COR-L47 (cell line): ENCODE measurements around the gene OSBPL2.

Experiments
- DNase-seq: peaks from one replicate; lab custom pipeline; 2025; lab: John Stamatoyannopoulos, UW

Gene OSBPL2

DNA sequence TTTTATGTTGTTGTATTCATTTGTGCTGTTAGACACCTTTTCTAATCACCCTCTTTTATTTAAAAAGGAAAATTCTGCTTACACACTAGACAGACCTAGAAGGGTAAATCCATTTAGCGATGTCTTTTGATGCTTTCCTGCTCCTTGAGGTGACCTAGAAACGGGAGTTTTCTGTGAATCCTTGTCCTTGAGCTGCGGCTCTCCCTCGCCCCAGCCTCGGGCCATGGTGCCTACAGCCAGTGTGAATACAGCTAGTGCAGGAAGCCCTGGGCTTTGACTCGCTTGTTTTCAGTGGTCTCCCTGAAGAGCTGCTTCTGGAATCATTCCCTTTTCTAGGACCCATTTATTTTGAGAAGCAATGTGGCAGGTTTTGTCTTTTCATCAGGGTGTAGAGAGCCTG, 46.8 kb downstream of the OSBPL2 start:
- no peak for DNase-seq

DNA sequence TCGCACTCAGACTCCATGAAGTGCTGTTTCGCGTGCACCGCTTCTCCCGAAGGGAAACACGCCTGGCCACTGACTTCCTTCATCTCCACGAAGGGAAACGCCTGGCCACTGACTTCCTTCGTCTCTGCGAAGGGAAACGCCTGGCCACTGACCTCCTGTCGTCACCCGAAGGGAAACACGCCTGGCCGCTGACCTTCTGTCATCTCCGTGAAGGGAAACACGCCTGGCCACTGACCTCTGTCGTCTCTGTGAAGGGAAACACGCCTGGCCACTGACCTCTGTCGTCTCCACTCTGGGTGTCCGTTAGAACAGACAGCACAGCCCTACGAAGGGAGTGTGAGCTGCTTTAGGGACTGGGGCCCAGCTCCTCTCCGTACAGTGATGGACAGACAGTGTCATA, 47.4 kb downstream of the OSBPL2 start:
- DNase-seq = no peak

DNA sequence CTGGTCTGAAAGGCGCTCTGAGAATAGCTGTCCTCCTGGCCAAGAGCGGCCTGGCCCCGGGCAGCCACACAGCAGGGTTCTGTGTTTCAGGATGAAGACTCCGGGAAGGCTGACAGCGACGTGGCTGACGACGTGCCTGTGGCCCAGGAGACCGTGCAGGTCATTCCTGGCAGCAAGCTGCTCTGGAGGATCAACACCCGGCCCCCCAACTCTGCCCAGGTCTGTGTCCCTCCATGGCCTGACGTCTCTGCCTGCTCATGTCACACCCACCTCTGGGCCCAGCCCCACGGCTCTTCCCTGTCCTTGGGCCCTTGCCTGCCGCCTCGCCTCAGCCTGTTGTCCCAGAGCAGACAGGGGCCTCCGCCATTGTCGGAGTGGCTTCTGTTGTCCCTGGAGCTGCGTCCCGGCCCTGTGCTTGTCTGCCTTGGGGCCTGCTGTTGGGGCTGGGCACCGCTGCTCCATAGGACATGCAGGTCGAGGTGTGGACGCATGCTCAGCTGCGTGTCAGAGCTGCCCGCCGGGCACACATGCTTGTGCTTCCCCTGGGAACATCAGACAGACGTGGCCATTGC, 48.3 kb downstream of the OSBPL2 start:
- DNase-seq = no peak

DNA sequence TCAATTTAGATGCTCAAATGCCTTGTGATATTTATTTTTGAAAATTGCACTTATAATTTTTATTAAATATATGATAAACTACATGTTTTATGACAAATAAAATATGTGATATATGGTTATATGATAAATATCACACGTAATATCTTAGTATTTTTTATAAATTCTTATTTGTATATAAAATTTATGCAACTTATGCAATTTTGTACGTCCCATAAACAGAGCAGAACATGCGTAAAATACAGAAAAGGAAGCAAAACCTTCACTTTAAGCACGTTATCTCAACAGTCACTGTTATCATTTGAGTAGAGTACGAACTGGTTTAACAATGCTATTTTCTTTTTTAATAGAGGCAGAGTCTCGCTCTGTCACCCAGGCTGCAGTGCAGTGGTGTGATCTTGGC, 48.8 kb downstream of the OSBPL2 start:
- DNase-seq = no peak

DNA sequence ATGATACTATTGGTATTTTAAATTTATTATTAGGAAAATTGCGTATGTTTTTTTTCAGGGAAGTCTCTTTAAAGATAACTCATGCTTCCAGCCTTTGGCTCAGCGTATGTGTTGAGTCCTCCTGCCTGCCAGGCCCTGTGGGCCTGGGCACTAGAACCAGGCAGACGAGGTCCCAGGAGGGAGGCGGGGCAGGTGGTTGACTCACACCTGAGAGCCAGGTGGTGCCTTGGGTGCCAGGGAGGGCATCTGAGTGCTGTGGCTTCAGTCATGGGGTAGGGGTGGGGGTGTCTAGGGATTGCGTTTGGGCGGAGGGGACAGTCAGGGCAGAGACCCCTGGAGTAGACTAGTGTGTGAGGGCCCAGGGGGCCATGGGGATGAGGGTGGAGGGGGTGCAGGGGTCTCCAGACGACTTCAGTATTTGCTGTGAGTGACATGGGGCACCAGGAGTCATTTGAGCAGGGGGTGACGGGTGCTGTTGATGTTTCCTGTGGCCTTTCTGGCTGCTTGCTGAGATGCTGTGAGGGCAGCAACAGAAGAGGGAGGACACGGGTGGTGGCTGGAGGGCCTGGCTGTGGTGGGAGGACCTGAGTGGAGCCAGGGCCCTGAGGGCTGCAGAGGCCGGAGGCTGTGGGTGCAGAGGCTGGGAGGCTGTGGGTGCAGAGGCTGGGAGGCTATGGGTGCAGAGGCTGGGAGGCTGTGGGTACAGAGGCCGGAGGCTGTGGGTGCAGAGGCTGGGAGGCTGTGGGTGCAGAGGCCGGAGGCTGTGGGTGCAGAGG, 49.6 kb downstream of the OSBPL2 start:
- no peak for DNase-seq

DNA sequence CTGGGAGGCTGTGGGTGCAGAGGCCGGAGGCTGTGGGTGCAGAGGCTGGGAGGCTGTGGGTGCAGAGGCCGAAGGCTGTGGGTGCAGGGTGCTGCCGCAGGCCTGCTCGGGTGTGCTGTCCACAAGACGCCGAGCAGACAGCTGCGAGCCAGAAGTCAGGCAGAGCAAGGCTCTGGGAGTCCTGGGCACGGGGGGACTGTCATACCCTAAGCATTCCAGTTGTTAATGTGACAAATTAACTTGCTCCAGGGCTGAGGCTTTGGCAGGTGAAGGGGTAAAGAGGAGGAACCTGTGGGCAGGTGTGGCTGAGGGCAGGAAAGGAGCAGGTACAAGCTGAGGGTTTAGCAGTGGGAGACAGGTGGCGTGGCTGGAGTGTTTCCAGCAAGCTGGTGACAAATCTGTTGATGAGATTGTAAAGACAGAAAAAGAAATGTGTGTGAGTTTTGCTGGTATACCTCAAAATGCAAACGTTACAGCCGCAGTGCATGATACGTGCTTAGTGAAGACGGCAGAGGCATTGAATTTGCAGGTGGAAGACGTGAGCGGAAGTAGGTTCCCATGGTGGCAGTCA, 50.3 kb downstream of the OSBPL2 start:
- no peak for DNase-seq

DNA sequence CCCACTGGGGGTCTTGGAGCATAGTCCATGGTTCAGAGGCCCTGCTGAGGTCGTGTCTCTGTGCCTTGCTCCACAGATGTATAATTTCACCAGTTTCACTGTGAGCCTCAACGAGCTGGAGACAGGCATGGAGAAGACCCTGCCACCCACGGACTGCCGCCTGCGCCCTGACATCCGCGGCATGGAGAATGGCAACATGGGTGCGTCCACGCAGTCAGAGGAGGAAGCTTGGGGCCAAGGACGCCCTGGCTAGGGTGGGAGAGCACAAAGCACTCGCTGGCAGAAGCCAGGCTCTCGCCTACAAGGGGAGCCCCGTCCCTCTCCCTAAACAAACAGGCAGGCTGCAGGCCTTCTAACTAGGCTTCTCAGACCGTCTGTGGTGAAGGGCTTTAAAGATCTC, 50.8 kb downstream of the OSBPL2 start:
- no peak for DNase-seq

DNA sequence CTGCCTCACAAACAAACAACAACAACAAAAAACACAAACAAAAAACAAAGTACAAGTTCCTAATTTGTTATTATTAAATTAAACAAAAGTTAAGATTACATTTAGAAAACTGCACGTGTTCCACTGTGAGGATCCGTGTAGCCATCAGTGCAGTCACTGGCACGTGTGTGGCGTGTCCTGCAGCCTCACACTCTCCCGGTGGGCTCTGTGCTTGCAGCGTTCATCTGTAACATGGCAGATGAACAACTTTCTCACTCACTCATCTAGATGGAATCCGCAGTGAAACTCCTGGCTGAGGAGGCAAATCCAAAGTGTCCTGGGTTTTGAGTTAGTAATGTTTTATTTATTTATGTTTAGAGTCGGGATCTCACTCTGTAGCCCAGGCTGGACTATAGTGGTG, 51.6 kb downstream of the OSBPL2 start:
- DNase-seq = no peak

DNA sequence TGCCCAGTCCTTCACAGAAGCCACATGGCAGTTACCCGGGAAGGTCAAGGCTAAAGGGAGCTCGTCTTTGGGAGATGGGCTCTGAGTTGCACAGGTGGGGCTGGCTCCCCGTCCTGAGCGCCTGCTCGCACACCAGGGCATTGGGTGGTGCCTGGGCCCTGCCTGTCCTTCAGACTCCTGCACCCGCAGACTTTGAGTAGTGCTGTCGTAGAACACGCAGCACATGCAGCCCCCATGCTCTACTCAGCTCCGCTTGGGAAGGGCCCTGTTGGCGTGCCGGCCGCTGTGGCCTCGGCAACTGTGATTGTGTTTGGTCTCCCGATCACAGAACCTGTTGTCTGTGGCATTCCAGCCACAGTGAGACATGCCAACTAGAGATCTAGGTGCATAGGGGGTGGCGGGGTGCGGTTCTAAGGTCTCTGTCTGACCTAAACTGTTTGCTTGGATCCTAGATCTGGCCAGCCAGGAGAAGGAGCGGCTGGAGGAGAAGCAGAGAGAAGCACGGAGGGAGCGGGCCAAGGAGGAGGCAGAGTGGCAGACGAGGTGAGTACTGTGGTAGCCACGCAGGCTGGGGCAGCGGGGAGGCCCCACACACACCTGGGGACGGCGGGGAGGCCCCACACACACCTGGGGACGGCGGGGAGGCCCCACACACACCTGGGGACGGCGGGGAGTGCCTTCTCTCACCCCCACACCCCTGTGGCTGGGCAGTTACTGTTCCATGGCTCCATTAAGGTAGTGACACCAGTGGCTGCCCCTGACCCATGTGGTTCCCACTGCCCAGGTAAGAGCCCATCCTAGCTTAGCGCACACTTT, 53.1 kb downstream of the OSBPL2 start:
- no peak for DNase-seq

DNA sequence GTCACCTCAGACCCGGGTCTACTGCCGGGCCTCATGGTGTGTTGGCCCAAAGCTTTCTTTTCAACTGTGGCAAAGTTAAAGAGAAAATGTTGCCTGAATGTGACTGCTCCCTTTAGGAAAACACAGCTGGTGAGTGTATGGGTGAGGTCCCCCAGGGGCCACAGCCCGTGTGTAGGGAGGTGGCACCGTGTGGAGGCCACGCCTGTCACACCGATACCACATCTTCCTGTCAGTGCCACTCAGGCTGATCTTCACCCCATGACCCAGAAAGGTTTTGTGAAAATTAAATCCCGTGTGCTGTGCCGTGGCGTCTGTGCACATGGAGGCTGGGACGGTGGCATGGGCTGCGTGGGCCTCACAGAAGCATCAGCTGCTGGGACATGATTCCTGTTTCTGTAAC, 53.8 kb downstream of the OSBPL2 start:
- DNase-seq = no peak

DNA sequence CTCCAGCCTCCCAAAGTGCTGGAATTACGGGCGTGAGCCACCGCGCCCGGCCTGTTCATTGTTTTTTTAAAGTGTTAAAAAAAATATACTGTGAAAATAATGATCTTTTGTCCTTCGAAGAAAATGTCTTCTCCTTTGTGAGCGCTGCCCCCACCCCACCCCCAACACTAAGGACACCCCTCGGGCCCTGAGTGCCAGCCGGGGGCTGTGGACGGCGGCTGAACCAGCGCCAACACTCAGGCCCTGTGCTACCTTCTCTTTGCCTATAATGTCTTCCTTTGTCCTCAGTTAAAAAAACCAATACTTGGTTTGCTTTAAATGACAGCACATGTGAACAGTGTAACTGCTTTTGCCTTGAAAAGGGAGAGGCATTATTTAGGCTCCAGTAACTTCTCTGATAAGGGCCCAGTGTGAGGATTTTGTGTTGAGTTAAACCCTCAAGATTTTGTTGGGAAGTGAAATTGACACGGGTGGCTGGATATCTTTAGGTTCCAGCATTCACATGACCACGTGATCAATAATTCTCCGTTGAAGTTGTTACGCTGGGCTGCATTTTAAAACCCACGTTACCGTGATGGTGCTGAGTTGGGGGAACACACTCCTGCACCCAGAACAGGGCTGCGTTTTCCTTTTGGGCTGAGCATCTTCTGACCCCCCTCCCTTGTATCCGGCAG, 54.9 kb downstream of the OSBPL2 start:
- no peak for DNase-seq

DNA sequence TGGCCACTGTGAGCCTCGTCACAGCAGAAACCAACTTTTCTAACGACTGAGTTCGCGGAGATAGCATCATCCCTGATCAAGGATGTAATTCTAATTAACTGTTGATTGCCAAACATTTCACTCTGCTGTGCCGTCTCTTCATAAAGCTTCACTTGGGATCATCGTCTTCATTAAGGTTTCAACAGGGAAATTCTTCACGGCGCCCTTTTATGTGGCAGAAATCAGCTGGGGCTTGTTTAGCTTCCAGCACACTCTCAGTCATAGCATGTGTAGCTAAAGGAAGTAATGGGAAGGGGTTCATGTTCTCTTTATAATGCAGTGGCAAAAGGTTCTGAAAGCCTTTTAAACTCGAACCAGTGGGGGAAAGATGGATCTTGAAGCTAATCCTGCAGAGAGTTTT, 55.6 kb downstream of the OSBPL2 start:
- DNase-seq = no peak

DNA sequence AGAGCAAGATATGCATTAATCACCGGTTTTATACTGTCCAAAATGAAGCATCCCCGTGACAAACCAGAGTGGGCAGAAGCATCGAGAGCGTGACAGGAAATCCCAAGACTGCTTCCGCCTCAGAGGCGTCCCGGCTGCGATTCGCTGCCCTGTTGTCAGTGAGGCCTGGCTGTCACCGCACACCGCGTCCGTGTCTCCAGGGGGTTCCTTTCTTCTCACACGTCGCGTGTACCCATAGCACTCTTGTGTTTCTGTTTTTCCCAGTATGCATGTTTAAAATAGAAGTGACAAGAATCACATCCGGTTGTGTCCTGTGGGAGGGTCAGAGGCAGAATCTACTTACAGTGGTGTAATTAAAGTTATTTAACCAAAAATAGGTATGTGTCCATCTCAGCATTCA, 56.2 kb downstream of the OSBPL2 start:
- no peak for DNase-seq

DNA sequence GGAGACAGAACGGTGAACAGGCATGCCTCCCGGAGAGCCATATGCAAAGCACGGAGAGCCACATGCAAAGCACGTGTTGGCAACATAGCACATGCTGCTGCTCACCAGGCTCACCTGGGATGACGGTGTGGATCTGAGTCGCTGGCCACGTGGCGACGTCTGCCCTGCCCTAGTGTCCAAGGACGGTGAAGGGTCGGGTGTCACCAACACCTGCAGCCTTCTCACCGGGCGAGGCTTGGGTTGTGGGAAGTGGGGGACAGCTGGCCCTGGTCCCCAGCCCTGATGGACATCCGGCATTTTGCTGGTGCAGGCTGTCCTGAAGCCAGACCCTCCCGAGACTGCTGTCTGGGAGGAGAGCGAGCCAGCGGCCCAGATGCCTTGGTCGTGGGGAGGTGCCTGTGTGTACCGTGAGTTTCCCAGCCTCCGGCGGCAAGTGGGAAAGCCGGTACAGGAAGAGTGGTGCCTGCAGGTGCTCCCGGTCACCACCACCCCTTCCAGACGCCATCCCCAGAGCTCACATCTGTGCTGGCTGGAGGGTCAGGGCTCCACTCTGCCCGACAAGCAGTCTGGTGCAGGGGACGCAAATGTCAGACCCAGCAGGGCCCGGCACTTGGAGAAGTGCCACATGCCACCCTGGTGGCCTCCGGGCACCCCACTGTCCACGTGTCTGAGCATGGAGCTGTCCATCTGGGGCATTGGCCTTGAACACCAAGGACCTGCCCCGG, 58.6 kb downstream of the OSBPL2 start:
- no peak for DNase-seq

DNA sequence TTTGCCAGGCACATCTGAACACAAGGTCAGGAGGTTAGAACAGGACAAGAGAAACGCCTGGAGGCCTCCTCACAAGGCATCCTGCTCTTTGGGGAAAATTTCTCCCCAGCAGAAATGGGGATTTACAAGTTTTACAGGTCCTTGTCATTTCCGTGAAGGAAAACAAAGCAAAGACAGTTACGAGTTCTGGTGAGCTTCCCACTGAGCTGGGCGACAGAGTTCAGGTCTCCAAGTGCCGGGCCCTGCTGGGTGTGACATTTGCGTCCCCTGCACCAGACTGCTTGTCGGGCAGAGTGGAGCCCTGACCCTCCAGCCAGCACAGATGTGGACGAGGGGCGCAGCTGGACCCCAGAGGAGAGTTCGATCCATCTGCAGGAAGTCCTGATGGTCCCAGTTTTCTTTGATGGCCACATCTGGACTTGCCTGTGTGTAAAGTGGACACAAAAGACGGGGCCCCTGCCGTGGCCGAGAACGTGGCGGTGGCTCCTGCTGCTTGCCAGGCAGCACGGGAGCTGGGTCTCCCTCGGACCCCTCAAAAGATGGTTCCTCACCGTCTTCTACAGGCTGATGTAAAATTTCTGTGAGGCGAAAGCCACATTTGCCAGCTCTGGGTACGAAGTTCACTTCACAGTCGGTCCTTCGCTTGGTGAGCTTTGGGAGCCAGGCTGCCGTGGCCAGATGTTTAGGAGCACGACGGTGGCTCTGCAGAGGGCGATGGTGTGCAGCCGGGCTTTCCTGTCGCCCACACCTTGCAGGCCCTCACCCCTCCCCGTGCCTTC, 59.3 kb downstream of the OSBPL2 start:
- DNase-seq = no peak

DNA sequence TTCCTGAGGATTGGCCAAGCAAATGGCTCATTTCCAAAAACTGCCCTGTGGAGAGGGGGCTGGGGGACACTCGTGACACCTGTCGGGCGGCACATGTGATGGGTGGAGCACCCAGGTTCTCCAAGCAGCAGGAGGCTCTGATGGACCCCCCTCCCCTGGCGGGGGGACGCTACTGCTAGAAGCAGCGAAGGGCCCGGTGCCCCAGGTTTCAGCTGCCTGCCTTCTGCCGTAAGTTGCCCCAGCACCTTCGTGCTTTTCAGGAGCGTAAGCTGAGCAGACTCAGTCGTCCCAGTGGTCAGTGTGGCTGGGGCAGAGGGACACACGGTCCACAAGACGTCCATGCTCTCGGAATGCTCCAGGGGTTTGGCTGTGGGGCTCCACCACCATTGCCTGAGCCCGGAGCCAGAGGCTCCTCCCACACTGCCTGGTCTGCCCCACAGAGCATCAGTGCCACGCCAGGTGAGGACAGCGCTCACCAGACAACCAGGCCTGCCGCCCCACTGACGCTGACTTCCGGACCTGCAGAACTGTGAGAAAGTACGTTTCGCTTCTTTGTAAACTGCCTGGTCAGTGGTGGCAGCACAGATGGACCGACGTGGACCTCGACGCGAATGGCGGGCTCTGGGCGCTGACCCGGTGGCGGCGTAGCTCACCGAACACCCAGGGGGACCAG, 60.4 kb downstream of the OSBPL2 start:
- DNase-seq = no peak

DNA sequence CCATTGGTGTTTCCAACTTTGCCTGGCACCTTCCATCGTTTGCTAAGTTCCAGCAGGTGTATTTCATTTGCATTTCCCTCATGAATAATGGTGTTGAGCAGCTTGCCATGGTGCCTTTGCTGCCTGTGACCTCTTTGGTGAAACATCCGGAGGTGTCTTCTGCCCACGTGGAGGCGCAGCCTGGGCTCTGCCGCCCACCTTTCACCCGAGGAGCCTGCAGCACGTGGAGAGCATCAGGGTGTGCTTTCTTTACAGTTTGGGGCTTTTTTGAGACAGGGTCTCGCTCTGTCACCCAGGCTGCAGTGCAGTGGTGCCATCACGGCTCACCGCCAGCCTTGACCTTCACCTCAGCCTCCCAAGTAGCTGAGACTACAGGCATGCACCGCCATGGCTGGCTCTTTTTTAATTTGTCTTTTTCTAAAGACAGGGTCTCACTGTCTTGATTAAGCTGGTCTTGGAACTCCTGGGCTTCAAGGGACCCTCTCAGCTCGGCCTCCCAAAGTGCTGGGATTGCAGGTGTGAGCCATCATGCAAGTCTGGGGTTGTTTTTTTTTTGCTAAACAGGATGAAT, 61.4 kb downstream of the OSBPL2 start:
- no peak for DNase-seq

DNA sequence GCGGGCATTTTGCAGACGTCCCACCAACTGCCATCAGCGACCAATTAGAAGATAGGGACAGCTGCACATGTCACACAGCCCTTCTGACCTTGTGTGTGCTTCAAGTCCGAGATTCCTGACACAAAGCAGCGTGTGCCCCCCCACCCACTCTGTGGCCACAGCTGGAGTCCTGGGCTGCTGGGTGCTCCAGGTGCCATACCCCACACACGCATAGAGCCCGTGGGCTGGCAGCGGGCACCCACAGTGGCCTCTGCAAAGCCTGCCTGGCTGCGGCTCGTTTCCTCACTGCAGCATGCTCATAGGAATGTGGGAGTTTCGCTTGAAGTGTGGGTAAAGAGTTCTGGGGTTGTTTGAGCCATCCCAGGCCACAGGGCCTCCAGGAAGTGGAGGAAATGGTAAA, 62.0 kb downstream of the OSBPL2 start:
- DNase-seq = no peak

DNA sequence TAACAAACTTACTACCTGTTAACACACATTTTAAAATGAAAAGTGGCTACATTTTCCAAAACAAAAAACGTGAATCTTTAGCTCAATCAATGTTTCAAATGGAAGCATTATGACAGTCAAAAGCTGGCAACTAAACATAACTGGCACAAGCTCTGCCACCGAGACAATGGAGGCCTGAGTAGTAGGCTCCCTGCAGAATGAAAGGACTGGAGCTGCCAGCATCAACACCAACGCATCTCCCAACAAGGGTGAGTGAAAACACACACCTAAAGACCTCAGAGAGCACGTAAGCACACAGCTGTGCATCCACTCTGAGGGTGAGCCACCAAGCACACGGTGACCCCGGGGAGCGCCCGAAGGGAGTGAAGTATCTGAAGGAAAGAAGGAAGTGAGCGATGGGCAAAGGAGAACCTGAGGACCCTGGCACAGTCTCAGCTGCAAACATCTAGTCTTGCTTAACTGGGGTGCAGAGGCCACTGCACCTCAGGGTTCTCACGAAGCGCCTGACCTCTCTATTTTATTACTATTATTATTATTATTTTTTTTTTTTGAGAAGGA, 62.9 kb downstream of the OSBPL2 start:
- no peak for DNase-seq
